GM18951 (cell line): ENCODE data around the gene ANKRD27.
"Not testable (repeated sequence)": the region's sequence is repeated elsewhere in the genome, so short reads cannot be mapped to it uniquely, and the experiment has no call there.

ENCODE experiments used
- POLR2A ChIP-seq: IDR thresholded peaks from 4 replicates; pipeline ENCODE4 v1.6.1; 2011; ENCODE audit warnings: mild to moderate bottlenecking; ENCODE audit not compliant: insufficient read length, insufficient read depth; ENCODE audit errors: extremely low read depth
- in situ Hi-C: fragments of 300-500 bp; cut with MboI; formaldehyde crosslinking; loops from one replicate; pipeline ENCODE4 v1.12.0; 2022; ENCODE audit warnings: low sequenced_read_pairs, mixed read lengths, inconsistent platforms; ENCODE audit not compliant: unreplicated experiment

ANKRD27 gene

DNA sequence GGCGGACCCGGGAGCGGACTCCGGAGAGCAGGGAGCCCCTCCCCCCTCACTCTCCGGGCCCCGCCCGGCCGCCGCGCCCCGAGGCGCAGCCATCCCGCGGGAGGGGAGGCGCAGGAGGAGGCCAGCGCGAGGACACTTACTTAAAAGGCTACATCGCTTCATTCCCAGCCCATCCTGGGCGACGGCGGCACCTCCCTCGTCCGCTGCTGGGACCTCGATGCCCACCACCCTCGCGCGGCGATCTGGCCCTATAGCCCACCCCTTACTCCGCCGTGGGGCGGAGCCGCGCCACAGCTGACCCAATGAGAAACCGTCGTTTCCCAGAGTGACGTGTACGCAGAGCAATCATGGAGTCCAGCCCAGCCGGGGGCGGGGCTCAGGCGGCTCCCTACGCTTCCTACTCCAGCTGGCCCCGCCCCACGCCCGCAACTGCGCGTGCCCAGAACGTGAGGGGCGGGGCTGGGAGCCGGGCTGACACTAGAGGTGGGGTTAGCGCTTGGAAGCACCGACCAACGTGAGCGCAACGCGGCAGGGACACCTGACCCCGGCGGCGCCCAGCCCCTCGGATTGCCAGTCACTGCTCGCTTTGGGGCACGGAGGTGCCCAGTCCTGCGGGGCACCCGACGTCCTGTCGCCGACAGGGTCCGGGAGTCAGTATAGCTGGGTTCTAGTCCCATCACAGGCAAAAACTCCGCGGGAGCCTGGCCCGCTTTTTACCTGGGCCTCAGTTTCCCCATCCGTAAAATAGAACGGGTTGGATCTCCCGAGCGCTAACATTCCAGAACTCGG is at the start of gene ANKRD27:
Gene ANKRD27, minus strand, starts transcription at position 250 of the 789 bp plus-strand sequence. CDS start 16,165 bp downstream, outside the sequence.
- peak; percentile 72 for TF ChIP-seq POLR2A
- in situ Hi-C loops: no loop called here

GRCh38 chr19:32720936-32721250 is 45.9 kb upstream of the ANKRD27 start:
- no peak for TF ChIP-seq POLR2A
- in situ Hi-C loops: no loop called here

DNA sequence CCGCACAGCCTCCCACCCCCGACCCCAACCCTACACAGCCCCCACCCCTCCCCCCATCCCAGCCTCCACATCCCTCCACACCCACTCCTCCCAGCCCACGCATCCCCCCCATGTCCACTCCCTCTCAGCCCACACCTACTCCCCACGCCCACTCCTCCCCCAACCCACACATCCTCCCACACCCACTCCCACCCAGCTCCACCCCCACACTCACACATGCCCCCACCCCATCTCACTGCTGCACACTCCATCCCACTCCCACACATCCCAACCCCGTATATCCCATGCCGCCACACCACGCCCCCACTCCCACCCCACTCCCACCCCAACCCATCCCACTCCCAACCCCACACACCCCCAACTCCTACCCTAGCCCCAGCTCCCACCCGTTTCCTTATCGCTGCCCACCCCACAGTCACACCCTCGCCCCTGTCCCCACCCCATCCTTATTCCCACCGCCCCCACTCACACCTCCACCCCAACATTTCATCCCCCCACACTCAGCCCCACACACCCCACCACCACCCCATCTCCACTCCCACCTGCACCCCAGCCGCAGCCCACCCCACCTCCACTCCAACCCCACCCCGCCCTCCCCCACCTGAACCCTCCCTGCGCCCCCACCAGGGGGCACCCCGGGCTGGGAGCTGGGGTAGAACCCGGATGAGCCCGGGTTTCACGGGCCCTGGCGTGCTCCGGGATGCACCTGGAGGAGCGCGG is 45.4 kb upstream of the ANKRD27 start:
- no peak for TF ChIP-seq POLR2A
- in situ Hi-C loops: no loop called here

DNA sequence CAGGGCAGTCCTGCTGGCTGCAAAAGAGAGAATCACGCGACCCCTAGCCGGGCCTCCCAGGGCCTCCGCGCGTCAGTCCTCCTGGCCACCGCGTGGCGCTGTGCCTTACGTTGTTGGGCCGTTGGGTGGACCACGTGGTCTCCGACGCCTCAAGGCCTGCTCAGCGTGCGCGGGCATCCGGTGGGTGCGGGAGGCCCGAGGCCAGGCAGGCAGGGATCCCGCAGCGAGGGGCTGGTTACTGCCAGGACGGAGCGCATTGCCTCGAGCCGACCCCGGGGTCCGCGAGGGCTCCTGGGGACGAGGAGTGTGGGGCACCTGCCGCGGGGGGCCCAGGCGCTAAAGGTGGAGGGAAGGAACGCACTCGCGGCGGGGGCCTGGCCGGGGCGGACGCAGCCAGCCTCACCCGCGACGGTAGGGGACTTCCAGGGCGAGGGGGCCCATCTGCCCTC is 44.7 kb upstream of the ANKRD27 start, which contains the start of gene TDRD12:
Gene TDRD12, plus strand, starts transcription at position 157 of the 449 bp plus-strand sequence. CDS start 306 bp downstream, outside the sequence.
- in situ Hi-C loops: no loop called here
- TF ChIP-seq POLR2A: no peak

DNA sequence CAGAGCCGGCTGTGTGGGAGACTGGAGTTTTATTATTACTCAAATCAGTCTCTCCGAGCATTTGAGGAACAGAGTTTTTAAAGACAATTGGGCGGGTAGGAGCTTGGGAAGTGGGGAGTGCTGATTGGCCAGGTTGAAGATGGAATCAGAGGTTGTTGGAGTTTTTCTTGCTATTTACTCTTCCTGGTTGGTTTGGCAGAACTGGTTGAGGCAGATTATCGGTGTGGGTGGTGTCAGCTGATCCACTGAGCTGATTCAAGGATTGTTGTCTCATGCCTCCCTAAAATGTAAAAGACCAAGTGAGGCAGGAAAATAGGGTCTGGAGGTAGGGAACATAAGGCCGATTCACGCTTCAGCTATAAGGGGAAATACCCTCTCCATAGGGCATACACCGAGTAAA is 43.3 kb upstream of the ANKRD27 start:
- in situ Hi-C loops: no loop called here
- no peak for TF ChIP-seq POLR2A

- in situ Hi-C loops: no loop called here
- TF ChIP-seq POLR2A: no peak
These were observed 42.5 kb upstream of the ANKRD27 start for GRCh38 chr19:32717496-32717895.

- in situ Hi-C loops: not testable (repeated sequence)
These were observed 41.2 kb upstream of the ANKRD27 start for GRCh38 chr19:32716203-32716602.

GRCh38 chr19:32711747-32712146 is 36.8 kb upstream of the ANKRD27 start:
- in situ Hi-C loops: no loop called here
- TF ChIP-seq POLR2A: no peak

DNA sequence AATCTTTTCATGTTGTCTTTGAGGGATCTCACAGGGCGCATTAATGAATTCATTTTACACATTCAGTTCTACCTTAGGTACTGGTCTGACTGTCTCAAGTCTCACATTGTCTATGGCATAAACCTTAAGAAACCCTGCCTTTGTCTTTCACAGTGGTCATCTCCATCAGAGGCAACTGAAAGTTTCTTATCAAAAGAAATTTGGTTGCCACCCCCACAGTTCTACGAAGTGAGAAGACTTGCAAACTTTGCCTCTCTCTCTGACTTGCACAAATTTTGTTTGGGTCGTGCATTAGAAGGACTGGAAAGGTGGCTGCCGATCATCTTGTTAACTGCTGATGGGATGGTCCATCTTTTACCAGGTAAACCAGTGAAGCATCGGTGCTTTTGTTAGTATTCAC is 34.1 kb upstream of the ANKRD27 start:
- TF ChIP-seq POLR2A: no peak
- in situ Hi-C loops: no loop called here

- no peak for TF ChIP-seq POLR2A
- in situ Hi-C loops: no loop called here
These were observed 33.5 kb upstream of the ANKRD27 start for GRCh38 chr19:32708457-32708856.

DNA sequence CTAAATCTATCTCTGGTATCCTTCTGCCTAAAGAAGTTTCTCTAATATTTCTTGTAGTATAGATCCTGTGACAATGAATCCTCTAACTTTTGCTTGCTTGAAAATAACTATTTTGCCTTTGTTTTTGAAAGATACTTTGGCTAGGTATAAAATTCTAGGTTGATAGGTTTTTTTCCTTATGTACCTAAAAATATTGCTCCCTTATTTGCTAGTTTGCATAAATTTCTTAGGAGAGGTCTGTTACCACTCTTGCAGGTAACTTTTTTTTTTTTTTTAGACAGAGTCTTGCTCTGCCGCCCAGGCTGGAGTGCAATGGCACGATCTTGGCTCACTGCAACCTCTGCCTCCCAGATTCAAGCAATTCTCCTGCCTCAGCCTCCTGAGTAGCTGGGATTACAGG is 29.0 kb upstream of the ANKRD27 start:
- in situ Hi-C loops: not testable (repeated sequence)

DNA sequence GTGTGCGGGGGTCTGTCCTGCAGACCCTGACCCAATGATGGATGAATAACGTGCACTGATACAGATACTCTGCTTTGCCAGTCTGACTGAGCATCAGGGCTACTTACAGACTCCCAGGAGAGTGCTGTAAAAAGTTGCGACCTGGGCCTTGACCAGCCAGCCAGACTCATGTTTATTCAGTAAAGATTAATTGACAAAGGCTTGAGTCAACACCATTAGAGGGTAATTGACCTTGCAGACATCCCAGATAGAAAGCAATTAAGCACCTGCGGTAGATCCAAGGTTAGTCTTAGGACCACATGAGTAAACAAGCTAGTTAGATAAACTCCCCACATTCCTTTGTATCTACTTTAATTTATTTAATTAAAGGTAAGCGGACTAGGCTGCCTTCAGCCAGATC is 27.0 kb upstream of the ANKRD27 start:
- TF ChIP-seq POLR2A: no peak
- in situ Hi-C loops: no loop called here

DNA sequence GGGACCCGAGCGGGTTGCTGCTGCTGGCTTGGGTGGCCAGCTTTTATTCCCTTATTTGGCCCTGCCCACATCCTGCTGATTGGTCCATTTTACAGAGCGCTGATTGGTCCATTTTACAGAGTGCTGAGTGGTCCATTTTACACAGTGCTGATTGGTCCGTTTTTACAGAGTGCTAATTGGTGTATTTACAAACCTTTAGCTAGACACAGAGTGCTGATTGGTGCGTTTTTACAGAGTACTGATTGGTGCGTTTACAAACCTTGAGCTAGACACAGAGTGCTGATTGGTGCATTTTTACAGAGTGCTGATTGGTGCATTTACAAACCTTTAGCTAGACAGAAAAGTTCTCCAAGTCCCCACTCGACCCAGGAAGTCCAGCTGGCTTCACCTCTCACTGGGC is 25.1 kb upstream of the ANKRD27 start:
- in situ Hi-C loops: not testable (repeated sequence)

- in situ Hi-C loops: not testable (repeated sequence)
These were observed 21.8 kb upstream of the ANKRD27 start for GRCh38 chr19:32696771-32697170.

- in situ Hi-C loops: not testable (repeated sequence)
These were observed 20.5 kb upstream of the ANKRD27 start for GRCh38 chr19:32695506-32695905.

- in situ Hi-C loops: not testable (repeated sequence)
These were observed 19.9 kb upstream of the ANKRD27 start for GRCh38 chr19:32694851-32695250.

- in situ Hi-C loops: not testable (repeated sequence)
These were observed 19.3 kb upstream of the ANKRD27 start for GRCh38 chr19:32694316-32694715.
